Left lung (tissue), 10 donors: Measurements from ENCODE around the gene SPATA13. TPM values are rescaled to one million over a fixed set of nuclear protein-coding genes. Genes with fewer than 3 reads are reported as not detected.

Source experiments
- ATAC-seq: fragments of 200-7000 bp; cut with Tn5 transposase; one replicate; pipeline ENCODE4 v1.9.1; 2020; ENCODE audit warnings: moderate library complexity
- DNase-seq, 4 donors: peaks; one replicate each; pipeline ENCODE4 v3.0.0-alpha.2; 2013 to 2020
- H3K27ac ChIP-seq, 2 donors: fragments of 200-600 bp; sonication (generic) in 1 of 2; one replicate each; pipeline versions ENCODE4 v1.5.0 to v1.8.0; 2020 to 2021
- H3K27me3 ChIP-seq, 2 donors: fragments of 200-600 bp; sonication (generic) in 1 of 2; one replicate each; pipeline versions ENCODE4 v1.5.0 to v1.8.0; 2020 to 2021
- H3K36me3 ChIP-seq, 2 donors: fragments of 200-600 bp; sonication (generic) in 1 of 2; one replicate each; pipeline versions ENCODE4 v1.5.0 to v1.8.0; 2020 to 2021
- H3K4me1 ChIP-seq, 2 donors: fragments of 200-600 bp; one replicate each; pipeline ENCODE4 v1.8.0; 2021
- H3K4me3 ChIP-seq, 2 donors: fragments of 200-600 bp; sonication (generic) in 1 of 2; one replicate each; pipeline versions ENCODE4 v1.5.0 to v1.8.0; 2020 to 2021; ENCODE audit warnings: mild to moderate bottlenecking in 1 of 2
- H3K9me3 ChIP-seq, 2 donors: fragments of 200-600 bp; sonication (generic) in 1 of 2; one replicate each; pipeline versions ENCODE4 v1.5.0 to v1.8.0; 2020 to 2021
- CTCF ChIP-seq, 2 donors: fragments of 200-600 bp; sonication (generic) in 1 of 2; IDR thresholded peaks; one replicate each; pipeline versions ENCODE4 v1.5.0 to v1.8.0; 2021; ENCODE audit warnings: antibody characterized with exemption in 2 of 2
- intact Hi-C, 2 donors: fragments of 100-400 bp; cut with DNase I; formaldehyde crosslinking; loops; one replicate each; pipeline versions ENCODE4 v1.11.2 to v1.14.2; 2022
- polyA plus RNA-seq, 6 donors: library from polyadenylated mRNA; unstranded; fragments of 120-200 nt; gene quantifications; one replicate each; pipeline ENCODE4 v1.2.1, GENCODE V29; 2013; ENCODE audit not compliant: insufficient read length in 6 of 6
- total RNA-seq, 2 donors: library from RNA; stranded (reverse); fragmentation: NEBNext Ultra II Directional; extraction: Animal tissue kit (Norgen Biotek cat#: 25700); gene quantifications; one replicate each; pipeline ENCODE4 v1.2.1, GENCODE V29; 2021
- donor health status: DM: no; HTN: yes; CAD: no.
- donor health status: DM: no; HTN: no; CAD: no.

SPATA13 gene
- total and polyA plus RNA-seq, 8 donors, result 11.4 to 31.4 (median 14.7) TPM

- DNase-seq (no peak), ATAC-seq (no peak)
- Histone ChIP-seq H3K4me1 (no peaks in the 10 kb centered on the region), H3K4me3 (no peak overlapping the region), H3K27me3 (no peaks in the 10 kb centered on the region), H3K9me3 (peaks cover 0 to 6% of the 10 kb centered on the region in 2 donors), H3K36me3 (no peaks in the 10 kb centered on the region), H3K27ac (no peak overlapping the region)
- intact Hi-C loops, result no loop called here
- no peak for TF ChIP-seq CTCF (IDR thresholded peaks at IDR 0.05)
Measured at GRCh38 chr13:24131749-24132148, 28.8 kb upstream of the SPATA13 start.

GRCh38 chr13:24133021-24133795 is 27.3 kb upstream of the SPATA13 start:
- no peak for DNase-seq
- no peaks in the 10 kb centered on the region for H3K4me1 ChIP-seq
- H3K36me3 ChIP-seq, result no peaks in the 10 kb centered on the region
- peaks cover 0 to 6% of the 10 kb centered on the region in 2 donors for H3K9me3 ChIP-seq
- no peak for ATAC-seq
- TF ChIP-seq CTCF (IDR thresholded peaks at IDR 0.05), result no peak
- intact Hi-C loops, result no loop called here
- no peak overlapping the region for H3K4me3 ChIP-seq
- no peak overlapping the region for H3K27ac ChIP-seq
- H3K27me3 ChIP-seq, result no peaks in the 10 kb centered on the region

GRCh38 chr13:24134231-24134630 is 26.3 kb upstream of the SPATA13 start:
- Histone ChIP-seq H3K36me3 (no peaks in the 10 kb centered on the region), H3K27ac (no peak overlapping the region), H3K4me1 (no peaks in the 10 kb centered on the region), H3K4me3 (no peak overlapping the region), H3K27me3 (no peaks in the 10 kb centered on the region), H3K9me3 (peaks cover 0 to 6% of the 10 kb centered on the region in 2 donors)
- intact Hi-C loops, result no loop called here
- no peak for ATAC-seq
- DNase-seq, result no peak
- no peak for TF ChIP-seq CTCF (IDR thresholded peaks at IDR 0.05)

- Histone ChIP-seq H3K9me3 (peaks cover 0 to 6% of the 10 kb centered on the region in 2 donors), H3K4me3 (no peak overlapping the region), H3K27me3 (no peaks in the 10 kb centered on the region), H3K27ac (no peak overlapping the region), H3K4me1 (no peaks in the 10 kb centered on the region), H3K36me3 (no peaks in the 10 kb centered on the region)
- DNase-seq (no peak), ATAC-seq (no peak)
- intact Hi-C loops, result no loop called here
- TF ChIP-seq CTCF (IDR thresholded peaks at IDR 0.05), result no peak
Measured at GRCh38 chr13:24134757-24135156, 25.8 kb upstream of the SPATA13 start.

GRCh38 chr13:24135674-24136300 is 24.7 kb upstream of the SPATA13 start:
- Histone ChIP-seq H3K36me3 (no peaks in the 10 kb centered on the region), H3K4me1 (no peaks in the 10 kb centered on the region), H3K4me3 (no peak overlapping the region), H3K9me3 (peaks cover 0 to 6% of the 10 kb centered on the region in 2 donors), H3K27ac (no peak overlapping the region), H3K27me3 (no peaks in the 10 kb centered on the region)
- no peak for TF ChIP-seq CTCF (IDR thresholded peaks at IDR 0.05)
- DNase-seq (no peak), ATAC-seq (no peak)
- intact Hi-C loops, result no loop called here
